ENCODE measurements around the gene OR6A2.

The OR6A2 gene

DNA sequence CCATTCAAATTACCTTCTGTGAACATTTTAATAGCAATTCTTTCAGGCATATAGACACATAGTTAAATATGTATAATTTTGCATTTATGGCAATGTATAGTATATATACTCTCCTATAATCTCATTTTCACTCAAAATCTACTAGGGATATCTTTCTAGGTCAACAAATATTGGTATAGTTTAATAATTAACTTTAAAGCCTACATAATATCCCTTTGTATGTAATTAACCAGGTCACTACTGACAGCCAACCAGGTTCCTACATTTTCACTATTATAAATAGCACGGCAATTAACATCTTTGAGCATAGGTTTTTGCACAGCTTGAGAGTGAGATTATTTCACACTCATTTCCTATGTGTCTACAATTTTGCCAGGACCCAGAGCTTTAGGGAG, 43.5 kb downstream of the OR6A2 start:
- TF ChIP-seq, protein P1, sequence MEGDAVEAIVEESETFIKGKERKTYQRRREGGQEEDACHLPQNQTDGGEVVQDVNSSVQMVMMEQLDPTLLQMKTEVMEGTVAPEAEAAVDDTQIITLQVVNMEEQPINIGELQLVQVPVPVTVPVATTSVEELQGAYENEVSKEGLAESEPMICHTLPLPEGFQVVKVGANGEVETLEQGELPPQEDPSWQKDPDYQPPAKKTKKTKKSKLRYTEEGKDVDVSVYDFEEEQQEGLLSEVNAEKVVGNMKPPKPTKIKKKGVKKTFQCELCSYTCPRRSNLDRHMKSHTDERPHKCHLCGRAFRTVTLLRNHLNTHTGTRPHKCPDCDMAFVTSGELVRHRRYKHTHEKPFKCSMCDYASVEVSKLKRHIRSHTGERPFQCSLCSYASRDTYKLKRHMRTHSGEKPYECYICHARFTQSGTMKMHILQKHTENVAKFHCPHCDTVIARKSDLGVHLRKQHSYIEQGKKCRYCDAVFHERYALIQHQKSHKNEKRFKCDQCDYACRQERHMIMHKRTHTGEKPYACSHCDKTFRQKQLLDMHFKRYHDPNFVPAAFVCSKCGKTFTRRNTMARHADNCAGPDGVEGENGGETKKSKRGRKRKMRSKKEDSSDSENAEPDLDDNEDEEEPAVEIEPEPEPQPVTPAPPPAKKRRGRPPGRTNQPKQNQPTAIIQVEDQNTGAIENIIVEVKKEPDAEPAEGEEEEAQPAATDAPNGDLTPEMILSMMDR (IDR thresholded peaks at IDR 0.05; ENCODE audit: insufficient read depth, low read length, poor library complexity, severe bottlenecking) = no peak
- Histone ChIP-seq H3K36me3 (ENCODE audit: control insufficient read depth, insufficient read depth, low read length) (no peaks in the 10 kb centered on the region), H3K4me3 (replicated peaks; ENCODE audit: low read depth, low read length) (no peak overlapping the region), H3K27me3 (replicated peaks; ENCODE audit: control insufficient read depth, insufficient read depth, low read length) (no peaks in the 10 kb centered on the region)
- DNase-seq (ENCODE audit: extremely low read depth, insufficient read length) = no peak

DNA sequence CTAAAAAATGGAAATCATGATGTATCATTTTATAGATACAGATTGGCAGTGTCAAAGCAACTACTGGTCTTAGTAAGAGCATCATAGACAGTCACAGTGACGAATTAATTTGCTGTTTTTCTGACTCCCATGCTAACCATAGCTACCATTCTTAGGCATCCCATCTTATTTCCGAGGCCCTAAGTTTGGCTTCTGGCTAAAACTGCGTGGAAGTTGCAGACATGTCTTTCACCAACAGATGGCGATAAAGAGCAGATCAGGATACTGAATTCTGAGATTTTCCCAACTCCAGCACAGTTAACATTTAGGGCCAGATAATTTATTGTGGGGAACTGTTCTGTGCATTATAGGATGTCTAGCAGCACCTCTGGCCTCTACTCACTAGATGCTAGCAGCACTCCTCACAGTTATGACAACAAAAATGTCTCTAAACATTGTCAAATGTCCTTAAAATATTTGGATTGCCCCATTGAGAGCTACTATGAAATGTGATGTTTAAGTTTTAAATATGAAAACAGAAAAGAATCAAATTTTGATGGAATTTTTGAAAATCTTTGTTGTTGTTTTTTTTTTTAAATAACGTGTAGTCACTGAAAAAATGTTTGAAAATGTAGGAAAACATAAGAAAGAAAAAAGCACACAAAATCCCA, 44.1 kb downstream of the OR6A2 start:
- no peak for DNase-seq (ENCODE audit: extremely low read depth, insufficient read length)
- Histone ChIP-seq H3K36me3 (ENCODE audit: control insufficient read depth, insufficient read depth, low read length) (no peaks in the 10 kb centered on the region), H3K27me3 (replicated peaks; ENCODE audit: control insufficient read depth, insufficient read depth, low read length) (no peaks in the 10 kb centered on the region), H3K4me3 (replicated peaks; ENCODE audit: low read depth, low read length) (no peak overlapping the region)
- TF ChIP-seq, protein P1 (IDR thresholded peaks at IDR 0.05; ENCODE audit: insufficient read depth, low read length, poor library complexity, severe bottlenecking) = peak; percentile 84

DNA sequence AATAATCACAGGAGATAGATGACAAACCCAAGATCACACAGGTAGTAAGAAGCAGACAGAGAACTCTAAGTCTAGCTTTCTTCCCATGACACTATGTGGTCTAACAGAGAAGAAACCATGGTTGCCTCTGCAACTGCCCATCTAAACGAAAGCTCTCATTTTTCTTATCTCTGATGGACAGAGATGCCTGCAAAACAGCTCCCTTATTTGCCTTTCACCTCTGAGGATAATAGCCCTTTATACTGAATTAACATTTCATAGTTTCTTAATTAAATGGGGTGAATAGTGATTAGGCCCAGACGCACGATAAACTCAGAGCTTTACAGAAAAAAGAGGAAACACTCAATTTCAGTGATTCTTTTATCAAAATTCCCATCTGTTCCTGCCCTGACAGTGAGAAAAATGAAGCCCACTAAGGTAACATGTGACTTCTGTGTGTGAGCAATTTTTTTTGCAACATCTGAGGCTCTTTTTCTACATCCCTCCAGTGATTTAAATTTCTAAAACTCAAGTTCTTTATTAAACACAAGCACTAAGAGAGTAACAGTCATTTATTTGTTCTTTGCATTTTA, 52.3 kb downstream of the OR6A2 start:
- Histone ChIP-seq H3K27me3 (replicated peaks; ENCODE audit: control insufficient read depth, insufficient read depth, low read length) (no peaks in the 10 kb centered on the region), H3K36me3 (ENCODE audit: control insufficient read depth, insufficient read depth, low read length) (no peaks in the 10 kb centered on the region), H3K4me3 (replicated peaks; ENCODE audit: low read depth, low read length) (no peak overlapping the region)
- no peak for DNase-seq (ENCODE audit: extremely low read depth, insufficient read length)
- TF ChIP-seq, protein P1 (IDR thresholded peaks at IDR 0.05; ENCODE audit: insufficient read depth, low read length, poor library complexity, severe bottlenecking) = no peak

DNA sequence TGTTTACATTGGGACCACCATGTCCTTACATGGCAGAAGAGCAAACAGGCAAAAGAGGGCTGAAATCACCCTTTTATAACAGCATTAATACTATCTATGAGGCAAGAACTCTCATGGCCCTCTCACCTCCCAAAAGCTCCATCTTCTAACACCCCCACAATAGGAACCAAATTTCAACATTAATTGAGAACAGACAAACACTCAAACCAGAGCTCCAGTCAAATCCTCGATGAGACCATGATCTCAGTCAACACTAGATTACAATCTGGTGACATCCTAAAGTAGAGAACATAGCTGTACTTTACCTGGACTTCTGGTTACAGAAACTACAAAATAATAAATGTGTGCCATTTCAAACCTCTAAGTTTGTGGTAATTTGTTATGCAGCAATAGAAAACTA, 52.9 kb downstream of the OR6A2 start:
- no peak for DNase-seq (ENCODE audit: extremely low read depth, insufficient read length)
- Histone ChIP-seq H3K4me3 (replicated peaks; ENCODE audit: low read depth, low read length) (peak overlapping the region; percentile 82), H3K27me3 (replicated peaks; ENCODE audit: control insufficient read depth, insufficient read depth, low read length) (no peaks in the 10 kb centered on the region), H3K36me3 (ENCODE audit: control insufficient read depth, insufficient read depth, low read length) (no peaks in the 10 kb centered on the region)
- TF ChIP-seq, protein P1 (IDR thresholded peaks at IDR 0.05; ENCODE audit: insufficient read depth, low read length, poor library complexity, severe bottlenecking) = no peak

DNA sequence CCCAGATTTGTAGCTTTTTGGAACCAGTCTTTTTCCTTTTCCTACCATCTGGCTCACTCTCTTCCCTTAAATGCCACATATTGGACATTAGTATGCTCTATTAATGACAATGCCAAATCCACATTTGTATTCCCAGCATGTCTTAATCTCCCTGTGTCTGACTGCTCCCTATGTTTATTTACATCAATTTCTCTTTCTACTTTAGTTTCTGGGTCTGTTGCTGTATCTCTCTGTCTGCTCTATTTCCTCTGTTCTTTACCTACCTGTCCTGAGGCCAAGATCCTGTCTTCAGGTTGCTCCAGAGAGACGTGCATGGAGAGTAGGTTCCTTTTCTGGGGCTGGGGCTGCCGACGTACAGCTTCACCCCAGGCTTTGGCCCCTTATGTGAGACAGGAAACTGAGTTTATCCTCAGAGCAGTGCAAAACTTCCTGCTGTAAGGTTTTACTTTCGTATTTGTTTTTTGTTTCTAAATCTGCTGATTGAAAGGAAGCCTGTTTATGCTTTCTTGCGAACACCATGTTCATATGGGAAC, 53.3 kb downstream of the OR6A2 start:
- Histone ChIP-seq H3K4me3 (replicated peaks; ENCODE audit: low read depth, low read length) (peak overlapping the region; percentile 82), H3K27me3 (replicated peaks; ENCODE audit: control insufficient read depth, insufficient read depth, low read length) (no peaks in the 10 kb centered on the region), H3K36me3 (ENCODE audit: control insufficient read depth, insufficient read depth, low read length) (no peaks in the 10 kb centered on the region)
- TF ChIP-seq, protein P1 (IDR thresholded peaks at IDR 0.05; ENCODE audit: insufficient read depth, low read length, poor library complexity, severe bottlenecking) = no peak
- peak; percentile 48 for DNase-seq (ENCODE audit: extremely low read depth, insufficient read length)
